Coronary artery (tissue), 2 donors: ENCODE measurements around the gene SPAG17.

Experiments
- DNase-seq: peaks from one replicate; pipeline ENCODE4 v3.0.0-alpha.2; 2017; ENCODE audit warnings: low spot score
- H3K27ac ChIP-seq, 2 donors: fragments of 200-600 bp; sonication (generic); one replicate each; pipeline ENCODE4 v1.5.1; 2016 to 2019
- H3K4me3 ChIP-seq: fragments of 200-600 bp; sonication (generic); 2 replicates; pipeline ENCODE4 v1.5.1; 2016; ENCODE audit warnings: mild to moderate bottlenecking, moderate library complexity
- CTCF ChIP-seq: fragments of 200-600 bp; sonication (generic); IDR thresholded peaks from one replicate; pipeline ENCODE4 v1.5.1; 2019; ENCODE audit warnings: antibody characterized with exemption

The SPAG17 gene

GRCh38 chr1:118008011-118008410 lies 177.0 kb downstream of the SPAG17 start:
- TF ChIP-seq CTCF, result no peak
- Histone ChIP-seq H3K4me3 (no peak overlapping the region), H3K27ac (no peak overlapping the region)
- no peak for DNase-seq

- TF ChIP-seq CTCF, result no peak
- Histone ChIP-seq H3K27ac (no peak overlapping the region), H3K4me3 (no peak overlapping the region)
Measured at GRCh38 chr1:118007391-118007790, 177.6 kb downstream of the SPAG17 start.

GRCh38 chr1:118004312-118004711 lies 180.7 kb downstream of the SPAG17 start:
- H3K27ac ChIP-seq, result no peak overlapping the region
- TF ChIP-seq CTCF, result no peak
- no peak overlapping the region for H3K4me3 ChIP-seq
- no peak for DNase-seq

More at GRCh38 chr1:118007391-118007790, 177.6 kb downstream of the SPAG17 start:
- no peak for DNase-seq

- DNase-seq, result no peak
- no peak overlapping the region for H3K27ac ChIP-seq
- no peak overlapping the region for H3K4me3 ChIP-seq
- TF ChIP-seq CTCF, result no peak
Measured at GRCh38 chr1:117985973-117986372, 199.1 kb downstream of the SPAG17 start.

GRCh38 chr1:117985239-117985638 lies 199.8 kb downstream of the SPAG17 start:
- no peak overlapping the region for H3K27ac ChIP-seq
- TF ChIP-seq CTCF, result no peak
- no peak overlapping the region for H3K4me3 ChIP-seq
- no peak for DNase-seq

GRCh38 chr1:117981455-117982192 lies 203.4 kb downstream of the SPAG17 start:
- Histone ChIP-seq H3K27ac (no peak overlapping the region), H3K4me3 (no peak overlapping the region)
- TF ChIP-seq CTCF, result no peak
- no peak for DNase-seq

- Histone ChIP-seq H3K4me3 (no peak overlapping the region), H3K27ac (no peak overlapping the region)
- no peak for TF ChIP-seq CTCF
- DNase-seq, result no peak
Measured at GRCh38 chr1:117976381-117976780, 208.6 kb downstream of the SPAG17 start.
